Stomach smooth muscle (tissue), 2 donors: ENCODE measurements around the gene PHF19.

Source experiments
- H3K27ac ChIP-seq: one replicate; pipeline ENCODE4 v1.7.0; 2013; ENCODE audit warnings: mild to moderate bottlenecking, low read length, inconsistent platforms
- H3K27me3 ChIP-seq, 2 donors: one replicate each; pipeline ENCODE4 v1.7.0; 2013; ENCODE audit warnings: low read length in 2 of 2; ENCODE audit not compliant: insufficient read depth in 2 of 2, control insufficient read depth in 1 of 2
- H3K36me3 ChIP-seq, 2 donors: one replicate each; pipeline ENCODE4 v1.7.0; 2013; ENCODE audit warnings: low read length in 2 of 2; ENCODE audit not compliant: control insufficient read depth in 2 of 2, insufficient read depth in 2 of 2
- H3K4me1 ChIP-seq: one replicate; pipeline ENCODE4 v1.7.0; 2013; ENCODE audit warnings: low read length; ENCODE audit not compliant: control insufficient read depth, insufficient read depth
- H3K4me3 ChIP-seq, 2 donors: one replicate each; pipeline ENCODE4 v1.7.0; 2013; ENCODE audit warnings: low read length in 2 of 2
- H3K9ac ChIP-seq, 2 donors: one replicate each; pipeline ENCODE4 v1.7.0; 2013; ENCODE audit warnings: low read length in 2 of 2, mild to moderate bottlenecking in 1 of 2
- H3K9me3 ChIP-seq, 2 donors: one replicate each; pipeline ENCODE4 v1.7.0; 2013; ENCODE audit warnings: low read length in 2 of 2; ENCODE audit not compliant: control insufficient read depth in 2 of 2
- donor health status: healthy.
- donor health status: Pancreatic carcinoma.

PHF19 gene

GRCh38 chr9:120846906-120847305 is 30.1 kb downstream of the PHF19 start:
- Histone ChIP-seq H3K9ac (no peak overlapping the region), H3K27ac (no peak overlapping the region), H3K36me3 (no peaks in the 10 kb centered on the region), H3K4me1 (peaks cover 11% of the 10 kb centered on the region), H3K27me3 (no peaks in the 10 kb centered on the region), H3K4me3 (no peak overlapping the region), H3K9me3 (peaks cover 0 to 2% of the 10 kb centered on the region in 2 donors)

- Histone ChIP-seq H3K27me3 (no peaks in the 10 kb centered on the region), H3K36me3 (no peaks in the 10 kb centered on the region), H3K4me3 (no peak overlapping the region), H3K9me3 (peaks cover 0 to 2% of the 10 kb centered on the region in 2 donors), H3K9ac (no peak overlapping the region), H3K4me1 (peaks cover 14% of the 10 kb centered on the region), H3K27ac (no peak overlapping the region)
Observed at GRCh38 chr9:120846251-120846889, 30.6 kb downstream of the PHF19 start.

- Histone ChIP-seq H3K9me3 (peaks cover 0 to 2% of the 10 kb centered on the region in 2 donors), H3K4me1 (peaks cover 14% of the 10 kb centered on the region), H3K36me3 (no peaks in the 10 kb centered on the region), H3K4me3 (no peak overlapping the region), H3K27me3 (no peaks in the 10 kb centered on the region), H3K27ac (no peak overlapping the region), H3K9ac (no peak overlapping the region)
Observed at GRCh38 chr9:120845255-120845654, 31.7 kb downstream of the PHF19 start.

GRCh38 chr9:120842685-120843485 is 34.1 kb downstream of the PHF19 start, which contains the start of gene PSMD5:
Gene PSMD5 (minus strand): TSS chr9:120842922. CDS start chr9:120842909, 13 bp downstream.
- Histone ChIP-seq H3K4me1 (peaks cover 14% of the 10 kb centered on the region), H3K9me3 (peaks cover 0 to 2% of the 10 kb centered on the region in 2 donors), H3K4me3 (peak within 1 kb of the TSS; percentile 91 to 93), H3K27ac (peak within 1 kb of the TSS; percentile 95), H3K9ac (peak within 1 kb of the TSS; percentile 96 to 100), H3K27me3 (no peaks in the 10 kb centered on the region), H3K36me3 (no peaks in the 10 kb centered on the region)

GRCh38 chr9:120841930-120842684 is 34.9 kb downstream of the PHF19 start:
- Histone ChIP-seq H3K36me3 (no peaks in the 10 kb centered on the region), H3K27ac (peak overlapping the region; percentile 95), H3K9me3 (peaks cover 0 to 2% of the 10 kb centered on the region in 2 donors), H3K4me3 (peak overlapping the region; percentile 91 to 93), H3K9ac (peak overlapping the region; percentile 96 to 100), H3K27me3 (no peaks in the 10 kb centered on the region), H3K4me1 (peaks cover 14% of the 10 kb centered on the region)

- no peak overlapping the region for H3K9ac ChIP-seq
- no peak overlapping the region for H3K4me3 ChIP-seq
- H3K27me3 ChIP-seq: no peaks in the 10 kb centered on the region
- H3K9me3 ChIP-seq: peaks cover 0 to 2% of the 10 kb centered on the region in 2 donors
- H3K27ac ChIP-seq: no peak overlapping the region
- peaks cover 3 to 7% of the 10 kb centered on the region in 2 donors for H3K36me3 ChIP-seq
- peaks cover 14% of the 10 kb centered on the region for H3K4me1 ChIP-seq
Observed at GRCh38 chr9:120839146-120839545, 37.8 kb downstream of the PHF19 start.

GRCh38 chr9:120837921-120838320 is 39.1 kb downstream of the PHF19 start:
- Histone ChIP-seq H3K4me3 (no peak overlapping the region), H3K4me1 (peaks cover 9% of the 10 kb centered on the region), H3K9me3 (no peaks in the 10 kb centered on the region), H3K27ac (no peak overlapping the region), H3K36me3 (peaks cover 7 to 12% of the 10 kb centered on the region in 2 donors), H3K27me3 (no peaks in the 10 kb centered on the region), H3K9ac (no peak overlapping the region)

GRCh38 chr9:120833325-120833724 is 43.7 kb downstream of the PHF19 start:
- no peaks in the 10 kb centered on the region for H3K9me3 ChIP-seq
- H3K27ac ChIP-seq: no peak overlapping the region
- H3K36me3 ChIP-seq: peaks cover 31 to 43% of the 10 kb centered on the region in 2 donors

GRCh38 chr9:120832807-120833206 is 44.2 kb downstream of the PHF19 start:
- no peaks in the 10 kb centered on the region for H3K4me1 ChIP-seq
- peaks cover 31 to 43% of the 10 kb centered on the region in 2 donors for H3K36me3 ChIP-seq
- H3K4me3 ChIP-seq: no peak overlapping the region
- H3K9me3 ChIP-seq: no peaks in the 10 kb centered on the region
- no peaks in the 10 kb centered on the region for H3K27me3 ChIP-seq
- no peak overlapping the region for H3K9ac ChIP-seq
- H3K27ac ChIP-seq: no peak overlapping the region

More at GRCh38 chr9:120833325-120833724, 43.7 kb downstream of the PHF19 start:
- Histone ChIP-seq H3K9ac (no peak overlapping the region), H3K27me3 (no peaks in the 10 kb centered on the region), H3K4me3 (no peak overlapping the region), H3K4me1 (no peaks in the 10 kb centered on the region)

GRCh38 chr9:120830865-120831264 is 46.1 kb downstream of the PHF19 start:
- Histone ChIP-seq H3K4me3 (no peak overlapping the region), H3K9me3 (no peaks in the 10 kb centered on the region), H3K4me1 (no peaks in the 10 kb centered on the region), H3K27ac (no peak overlapping the region), H3K9ac (no peak overlapping the region), H3K36me3 (peaks cover 35 to 49% of the 10 kb centered on the region in 2 donors), H3K27me3 (no peaks in the 10 kb centered on the region)
